HG03159 (cell line): ENCODE results near the gene PDE8A.
"Not testable (repeated sequence)": the region's sequence is repeated elsewhere in the genome, so short reads cannot be mapped to it uniquely, and the experiment has no call there.

Source experiments
- ATAC-seq: cut with Tn5 transposase; IDR thresholded peaks from one replicate; pipeline ENCODE4 v1.9.1; 2021; ENCODE audit warnings: mild to moderate bottlenecking, moderate library complexity; ENCODE audit not compliant: unreplicated experiment

Gene PDE8A

DNA sequence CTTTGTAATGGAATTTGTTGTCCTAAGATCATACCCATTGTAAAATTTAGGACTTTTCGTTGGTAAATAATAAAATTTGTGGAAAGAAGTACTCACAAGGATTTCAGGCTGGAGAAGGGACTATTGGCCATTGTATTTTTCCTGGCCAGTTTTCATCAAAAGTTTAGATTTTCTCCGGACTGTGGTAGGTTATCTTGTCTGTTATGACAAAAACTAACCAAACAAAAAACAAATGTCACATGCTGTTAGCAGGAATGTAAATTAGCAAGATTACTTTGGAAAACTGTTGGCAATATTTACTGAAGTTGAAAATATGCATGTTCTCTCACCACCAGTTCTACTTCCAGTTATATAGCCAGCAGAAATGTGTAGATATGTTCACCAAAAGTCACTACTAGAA, 27.8 kb downstream of the PDE8A start:
- ATAC-seq = no peak

DNA sequence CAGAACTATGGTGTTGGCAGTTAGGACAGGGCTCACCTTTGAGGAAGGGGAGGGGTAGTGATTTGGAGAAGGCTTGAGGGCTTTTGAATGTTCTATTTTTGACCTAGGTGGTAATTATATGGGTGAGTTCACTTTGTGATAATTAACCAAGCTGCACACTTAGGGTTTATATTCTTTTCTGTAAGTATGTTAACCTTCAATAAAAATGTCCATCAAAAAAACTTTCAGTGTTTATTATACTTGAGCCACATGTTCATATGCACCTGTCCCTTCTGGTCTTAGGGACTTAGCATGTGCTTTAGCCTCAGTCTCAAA, 28.4 kb downstream of the PDE8A start:
- no peak for ATAC-seq

DNA sequence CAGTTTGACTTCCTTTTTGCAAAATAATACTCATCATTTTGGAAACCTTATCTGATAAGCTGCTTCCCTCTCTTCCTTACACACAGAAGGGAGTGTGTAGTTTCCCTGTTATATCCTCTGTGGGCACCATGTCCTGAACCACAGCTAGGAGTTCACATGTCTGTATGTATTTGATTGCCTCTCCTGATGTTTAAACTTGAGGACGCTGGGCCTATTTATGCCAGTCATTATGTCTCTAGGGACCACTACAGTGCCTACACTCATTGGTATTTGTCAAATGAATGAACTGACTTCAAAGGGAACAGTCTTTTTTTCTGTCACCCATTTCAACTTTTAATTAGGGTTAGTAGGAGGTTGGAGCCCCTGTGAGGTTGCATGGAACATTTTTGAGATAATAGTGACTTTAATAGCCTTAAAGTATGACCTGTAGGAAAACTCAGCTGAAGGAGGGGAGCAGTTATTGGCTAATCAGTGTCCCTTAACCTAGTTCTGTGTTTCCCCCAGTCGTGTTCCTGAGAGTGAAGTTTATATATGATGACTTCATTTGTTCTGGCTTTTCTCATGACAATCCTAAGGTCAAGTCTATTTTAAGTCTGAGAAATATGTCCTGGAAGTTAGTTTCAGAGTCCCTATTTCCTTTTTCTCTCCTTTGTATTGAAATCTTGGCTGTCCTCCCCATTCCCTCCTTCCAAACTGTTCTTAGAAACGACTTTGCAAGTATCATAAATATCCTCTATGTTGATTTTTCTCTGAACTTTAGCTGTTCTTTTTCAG, 28.9 kb downstream of the PDE8A start:
- no peak for ATAC-seq

DNA sequence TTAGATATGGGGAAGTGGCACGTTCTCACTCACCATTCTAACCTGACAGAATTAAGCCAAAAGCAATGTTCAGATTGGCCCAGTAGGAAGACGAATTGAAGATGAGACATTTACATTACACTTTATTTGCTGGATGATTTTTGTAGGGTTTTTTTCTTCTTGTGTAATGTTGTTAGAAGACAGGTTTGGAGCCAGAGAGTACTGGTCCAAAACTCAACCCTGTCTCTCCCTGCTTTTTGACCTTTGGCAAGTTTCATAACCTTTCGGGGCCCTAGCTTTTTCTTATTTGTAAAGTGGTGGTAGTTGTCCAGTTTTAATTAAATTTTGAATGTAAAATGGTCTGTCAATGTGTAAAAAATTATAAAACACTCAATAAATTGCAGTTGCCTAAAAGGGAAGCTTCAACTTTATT, 29.5 kb downstream of the PDE8A start:
- no peak for ATAC-seq

DNA sequence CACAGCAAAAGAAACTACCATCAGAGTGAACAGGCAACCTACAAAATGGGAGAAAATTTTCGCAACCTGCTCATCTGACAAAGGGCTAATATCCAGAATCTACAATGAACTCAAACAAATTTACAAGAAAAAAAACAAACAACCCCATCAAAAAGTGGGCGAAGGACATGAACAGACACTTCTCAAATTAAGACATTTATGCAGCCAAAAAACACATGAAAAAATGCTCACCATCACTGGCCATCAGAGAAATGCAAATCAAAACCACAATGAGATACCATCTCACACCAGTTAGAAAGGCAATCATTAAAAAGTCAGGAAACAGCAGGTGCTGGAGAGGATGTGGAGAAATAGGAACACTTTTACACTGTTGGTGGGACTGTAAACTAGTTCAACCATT, 30.1 kb downstream of the PDE8A start:
- ATAC-seq = not testable (repeated sequence)

DNA sequence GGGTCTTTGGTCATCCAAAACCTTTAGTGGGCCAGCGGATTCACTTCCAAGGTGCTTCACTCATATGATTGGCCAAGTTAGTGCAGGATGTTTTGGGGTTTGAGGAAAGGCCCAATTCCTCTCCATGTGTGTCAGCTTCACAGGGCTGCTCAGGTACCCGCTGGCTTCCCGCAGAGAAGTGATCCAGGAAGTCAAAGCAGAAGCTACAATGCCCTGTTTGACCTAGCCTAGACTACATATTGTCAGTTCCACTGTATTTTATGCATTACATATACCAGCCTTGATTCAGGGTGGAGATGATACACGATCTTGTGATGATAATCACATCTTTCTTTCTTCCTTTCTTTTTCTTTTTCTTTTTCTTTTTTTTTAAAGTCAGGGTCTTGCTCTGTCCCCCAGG, 32.1 kb downstream of the PDE8A start:
- no peak for ATAC-seq

DNA sequence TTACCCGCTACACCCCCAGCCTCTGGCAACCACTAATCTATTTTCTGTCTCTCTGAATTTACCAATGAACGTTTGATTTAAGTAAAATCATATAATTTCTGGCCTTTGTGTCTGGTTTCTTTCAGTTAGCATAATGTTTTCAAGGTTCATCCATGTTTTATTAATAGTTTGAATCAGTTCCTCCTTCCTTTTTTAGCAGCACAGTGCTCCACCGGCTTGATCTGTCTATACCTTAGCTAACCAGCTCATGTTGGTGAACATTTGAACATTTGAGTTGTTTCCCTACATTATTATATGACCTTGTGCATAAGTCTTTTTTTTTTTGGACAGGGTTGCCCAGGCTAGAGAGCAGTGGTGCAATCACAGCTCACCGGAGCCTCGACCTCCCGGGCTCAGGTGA, 33.3 kb downstream of the PDE8A start:
- ATAC-seq = no peak

DNA sequence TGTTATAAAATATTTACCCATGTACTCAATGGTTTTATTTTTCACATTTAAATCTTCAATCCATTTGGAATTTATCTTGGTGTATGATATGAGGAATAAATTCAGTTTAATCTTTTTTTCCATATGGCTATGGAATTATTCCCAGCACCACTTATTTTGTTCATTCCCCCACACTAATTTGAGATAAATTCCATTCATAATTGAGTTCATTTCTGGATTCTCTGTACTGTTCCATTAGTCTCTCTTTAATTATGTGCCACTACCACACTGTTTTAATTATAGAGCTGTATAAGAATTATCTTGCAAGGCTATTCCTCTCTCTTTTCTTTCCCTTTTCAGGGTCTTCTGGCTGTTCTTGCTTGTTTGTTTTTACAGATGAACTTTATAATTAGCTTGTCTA, 34.6 kb downstream of the PDE8A start:
- no peak for ATAC-seq

DNA sequence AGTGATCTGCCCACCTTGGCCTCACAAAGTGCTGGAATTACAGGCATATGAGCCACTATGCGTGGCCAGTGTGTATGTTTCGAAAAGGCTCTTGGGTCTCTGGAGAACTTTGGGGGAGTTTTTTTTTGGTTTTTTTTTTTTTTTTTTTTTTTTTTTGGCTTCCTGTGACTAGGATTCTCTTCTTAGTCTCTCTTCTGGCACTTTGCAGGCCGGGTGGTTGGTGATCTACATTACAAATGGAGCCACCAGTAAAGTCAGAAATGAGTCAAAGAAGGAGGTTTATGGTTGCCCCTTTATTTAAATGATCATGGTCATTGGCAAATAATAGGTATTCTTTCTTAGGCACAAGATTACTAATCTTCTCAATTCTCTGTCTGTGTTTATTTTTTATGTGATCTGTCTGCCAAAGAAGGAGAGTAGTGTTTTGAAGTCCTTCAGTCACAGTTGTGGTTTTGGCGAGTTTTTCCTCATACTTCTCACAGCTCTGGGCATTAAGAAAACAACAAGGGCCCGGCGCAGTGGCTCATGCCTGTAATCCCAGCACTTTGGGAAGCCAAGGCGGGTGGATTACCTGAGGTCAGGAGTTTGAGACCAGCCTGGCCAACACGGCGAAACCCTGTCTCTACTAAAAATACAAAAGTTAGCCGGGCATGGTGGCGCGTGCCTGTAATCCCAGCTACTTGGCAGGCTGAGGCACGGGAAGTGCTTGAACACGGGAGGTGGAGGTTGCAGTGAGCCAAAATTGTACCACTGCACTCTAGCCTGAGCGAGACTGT, 38.3 kb downstream of the PDE8A start:
- no peak for ATAC-seq

DNA sequence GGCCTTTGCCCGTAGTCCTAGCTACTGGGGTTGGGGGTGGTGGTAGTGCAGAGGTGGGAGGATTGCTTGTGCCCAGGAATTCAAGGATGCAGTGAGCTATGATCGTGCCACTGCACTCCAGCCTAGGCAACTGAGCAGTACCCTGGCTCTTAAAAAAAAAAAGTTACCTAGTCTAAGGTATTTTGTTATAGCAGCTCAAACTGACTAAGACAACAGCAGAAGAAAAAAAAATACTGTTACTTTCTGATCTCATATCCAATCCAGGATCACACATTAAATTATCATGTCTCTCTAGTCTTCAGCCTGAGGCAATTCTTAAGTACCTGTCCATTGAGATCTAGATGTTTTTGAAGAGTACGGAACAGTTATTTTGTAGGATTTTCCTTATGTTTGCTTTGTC, 39.8 kb downstream of the PDE8A start:
- no peak for ATAC-seq

DNA sequence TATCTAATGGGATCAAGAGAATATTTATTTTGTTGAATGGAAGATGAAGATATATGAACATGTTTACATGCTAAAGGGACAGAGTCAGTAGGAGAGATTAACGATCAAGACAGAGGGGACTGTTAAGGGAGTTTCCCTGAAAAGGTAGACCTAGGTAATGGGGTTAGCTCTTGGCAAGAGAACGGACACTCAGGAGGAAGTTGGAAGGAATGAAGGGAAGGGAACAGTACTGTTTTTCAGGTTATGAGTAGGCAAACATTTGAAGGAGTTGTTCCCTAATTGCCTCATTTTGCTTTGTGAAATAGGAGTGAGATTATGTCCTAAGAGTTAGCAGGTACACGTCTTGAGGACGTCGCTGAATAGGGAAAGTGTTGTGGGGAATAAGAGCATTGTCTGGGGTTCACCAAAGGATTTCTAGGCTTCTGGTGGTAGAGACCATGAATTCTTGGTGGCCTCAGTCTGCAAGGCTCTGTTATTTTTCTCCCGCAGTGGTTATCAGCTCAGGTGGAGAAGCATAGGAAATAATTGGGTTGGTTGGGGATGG, 41.3 kb downstream of the PDE8A start:
- no peak for ATAC-seq

DNA sequence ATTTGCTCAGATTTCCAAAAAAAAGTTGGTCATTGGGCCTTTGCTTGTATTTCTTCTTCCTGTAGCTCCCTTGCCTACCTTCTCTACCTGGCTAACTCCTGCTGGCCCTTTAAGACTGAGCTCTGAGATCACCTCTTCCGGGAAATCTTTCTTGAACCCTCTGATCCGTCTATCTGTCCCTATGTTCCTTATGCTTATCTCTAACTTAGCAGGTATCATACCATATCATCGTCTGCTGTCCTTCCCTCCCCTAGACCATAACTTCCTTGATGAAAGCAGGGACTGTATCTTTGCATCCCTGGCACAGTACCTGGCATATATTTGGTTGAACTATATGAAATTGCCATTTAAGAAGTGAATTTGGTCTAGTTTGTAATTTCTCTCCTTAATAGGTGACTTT, 42.3 kb downstream of the PDE8A start:
- ATAC-seq = no peak

DNA sequence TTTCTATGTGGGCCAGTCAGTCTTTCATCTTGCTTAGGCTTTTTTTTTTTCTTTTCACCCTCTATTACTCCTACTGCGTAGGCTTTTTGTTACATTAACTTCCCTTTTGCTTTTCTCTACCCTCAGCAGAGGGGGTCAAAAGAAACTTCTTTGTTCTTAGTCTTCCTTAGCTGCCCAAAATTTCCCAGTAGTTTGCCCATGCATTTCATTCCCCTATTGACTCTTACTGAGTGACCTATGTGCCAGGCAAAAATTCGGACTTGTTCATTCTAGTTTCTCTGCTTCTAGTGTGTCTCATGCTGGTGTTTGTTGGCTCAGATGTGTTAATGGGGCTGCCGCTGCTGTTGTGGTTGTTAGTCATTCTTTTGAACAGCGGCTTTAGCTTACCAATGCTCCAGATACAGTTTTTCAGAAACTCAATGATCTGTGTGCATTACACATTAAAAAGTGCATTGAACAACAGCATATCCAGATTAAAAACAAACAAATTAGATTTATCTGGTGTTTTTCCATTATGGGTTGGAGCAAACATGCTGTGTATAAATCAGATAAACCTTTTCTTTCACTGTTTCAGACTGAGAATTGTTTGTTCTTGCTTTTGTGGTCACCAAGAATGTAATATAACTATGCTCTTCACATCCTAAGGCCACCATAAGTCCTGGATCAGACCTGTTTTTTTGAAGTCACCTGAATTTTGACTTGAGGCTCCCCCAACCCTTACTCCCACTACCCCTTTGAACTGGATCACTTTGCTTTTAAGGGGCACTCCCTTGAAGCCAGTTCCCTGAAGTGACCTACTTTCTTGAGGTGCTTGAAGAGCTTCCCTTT, 43.1 kb downstream of the PDE8A start:
- ATAC-seq = no peak

DNA sequence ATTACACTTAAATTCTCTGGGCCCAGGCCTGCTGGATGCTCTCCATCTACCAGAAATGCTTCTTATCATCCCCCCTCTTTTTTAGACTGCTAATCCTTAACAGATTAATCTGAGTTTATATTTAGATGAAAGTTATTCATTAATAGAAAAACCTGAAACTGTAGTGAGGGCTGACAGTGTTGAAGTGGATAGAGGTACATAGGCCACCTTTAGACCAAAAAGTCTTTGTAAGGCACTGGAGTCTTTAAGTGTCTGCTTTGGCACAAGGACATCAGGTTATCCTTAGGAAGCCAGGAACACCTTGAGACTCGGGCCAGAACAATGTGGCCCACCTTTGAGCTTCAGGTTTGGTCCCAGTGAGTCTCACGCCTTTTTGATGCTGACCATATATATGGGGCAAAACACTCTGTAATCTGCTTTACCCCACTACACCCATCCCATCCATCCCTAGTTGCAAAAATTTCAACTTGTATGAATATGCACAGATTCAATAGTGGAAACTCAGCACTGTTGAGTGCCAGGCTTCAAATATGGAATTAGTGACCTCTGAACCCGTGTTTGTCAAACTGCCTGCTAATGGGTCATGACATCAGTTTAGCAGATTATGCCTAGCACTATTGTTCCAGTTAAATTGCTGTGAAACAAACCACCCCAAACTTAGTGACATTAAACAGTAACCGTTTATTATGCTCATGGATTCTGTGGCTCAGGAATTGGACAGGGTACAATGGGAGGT, 44.0 kb downstream of the PDE8A start:
- ATAC-seq = no peak

DNA sequence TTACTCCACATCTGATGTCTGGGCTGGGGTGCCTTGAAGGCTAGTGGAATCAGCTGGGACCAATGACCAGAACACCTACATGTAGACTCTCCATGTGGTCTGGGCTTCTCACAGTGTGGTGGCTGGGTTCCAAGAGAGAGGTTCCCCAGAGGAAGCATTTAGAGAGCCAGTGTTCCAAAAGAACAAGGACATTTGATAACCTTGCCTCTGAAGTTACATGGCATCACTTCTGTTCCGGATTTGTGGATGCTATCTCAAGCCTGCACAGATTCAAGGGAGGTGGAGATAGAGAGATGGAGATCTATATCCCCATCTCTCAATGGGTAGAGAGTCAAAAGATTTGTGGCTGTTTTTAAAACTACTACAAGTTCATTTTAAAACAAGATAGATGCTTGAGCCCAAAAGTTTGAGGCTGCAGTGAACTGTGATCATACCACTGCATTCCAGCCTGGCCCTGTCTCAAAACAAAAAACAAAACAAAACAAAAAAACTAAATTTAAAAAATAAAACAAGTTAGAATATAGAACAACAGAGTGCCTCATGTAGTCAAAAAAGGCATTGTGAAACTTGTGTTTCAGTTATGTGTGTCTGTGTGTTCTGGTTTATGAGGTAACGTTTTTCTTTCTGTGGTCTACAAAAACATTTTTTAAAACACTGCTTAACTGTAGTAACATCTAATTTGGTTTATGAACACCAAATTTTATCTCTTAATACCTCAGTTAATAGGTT, 44.8 kb downstream of the PDE8A start:
- no peak for ATAC-seq

DNA sequence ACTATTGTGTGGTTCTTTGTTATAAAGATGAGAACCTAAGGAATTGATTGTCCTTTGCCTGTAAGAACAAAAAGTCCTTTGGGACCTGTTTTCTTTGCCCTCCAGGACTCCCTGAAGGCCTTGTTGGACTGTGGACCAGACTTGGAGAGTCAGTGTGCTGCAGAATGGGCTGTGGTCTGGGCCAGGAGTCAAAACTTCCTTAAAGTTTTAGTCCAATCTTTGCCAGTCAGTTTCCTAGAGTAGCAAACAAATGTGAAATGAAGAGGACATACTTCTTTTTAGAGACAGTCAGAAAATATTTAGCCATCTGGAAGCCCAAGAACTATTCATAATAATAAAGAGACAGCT, 45.4 kb downstream of the PDE8A start:
- ATAC-seq = no peak

DNA sequence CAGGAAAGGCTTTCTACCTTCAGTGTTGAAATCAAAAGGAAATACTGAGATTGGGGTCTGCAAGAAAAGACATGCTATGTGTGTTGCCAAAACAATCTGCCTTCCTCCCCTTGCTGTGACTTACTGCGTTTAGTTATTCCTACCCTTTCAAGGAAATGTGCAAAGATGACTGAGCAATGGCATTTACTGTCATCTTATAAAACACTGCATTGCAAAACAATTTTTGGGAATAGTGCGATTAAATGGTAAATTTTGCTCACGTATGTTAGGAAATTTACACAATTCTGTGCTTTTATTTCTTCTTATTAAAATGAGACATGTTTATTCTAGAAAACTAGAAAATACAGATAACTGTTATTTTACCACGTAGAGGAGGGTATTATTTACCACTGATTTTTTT, 45.8 kb downstream of the PDE8A start:
- ATAC-seq = no peak

DNA sequence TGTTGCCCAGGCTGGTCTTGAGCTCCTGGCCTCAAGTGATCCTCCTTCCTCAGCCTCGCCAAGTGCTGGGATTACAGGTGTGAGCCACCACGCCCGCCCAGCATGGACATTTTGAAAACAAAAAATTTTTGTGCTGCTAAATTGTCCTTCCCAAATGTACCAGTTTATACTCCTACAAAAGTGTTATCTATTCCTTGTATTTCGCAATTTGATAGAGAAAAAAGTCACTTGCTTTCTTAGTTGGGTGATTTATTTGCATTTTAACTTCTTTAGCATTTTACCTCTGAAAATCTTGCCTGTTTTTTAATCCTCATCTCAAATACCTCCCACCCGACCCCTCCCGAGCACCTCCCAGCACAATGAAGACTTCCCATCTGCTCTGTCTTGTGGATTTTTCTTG, 46.8 kb downstream of the PDE8A start:
- ATAC-seq = no peak

DNA sequence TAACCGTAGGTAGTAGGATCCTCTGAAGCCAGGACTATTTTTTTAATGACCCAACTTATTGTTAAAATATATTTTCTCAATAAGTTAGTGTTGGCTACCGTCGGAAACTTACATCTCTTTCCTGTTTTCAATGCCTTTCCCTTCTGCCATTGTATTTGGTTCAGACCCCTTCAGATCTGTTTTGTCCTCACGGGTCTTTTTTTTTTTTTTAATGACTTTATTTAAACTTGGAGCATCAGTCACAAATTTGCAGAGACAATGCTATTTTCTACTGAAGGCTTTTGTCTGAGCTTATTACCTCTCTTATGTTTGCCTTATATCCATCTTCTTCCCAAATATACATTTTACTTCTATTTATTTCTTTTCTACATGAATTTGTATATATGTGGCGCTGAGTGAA, 47.6 kb downstream of the PDE8A start:
- ATAC-seq = no peak

DNA sequence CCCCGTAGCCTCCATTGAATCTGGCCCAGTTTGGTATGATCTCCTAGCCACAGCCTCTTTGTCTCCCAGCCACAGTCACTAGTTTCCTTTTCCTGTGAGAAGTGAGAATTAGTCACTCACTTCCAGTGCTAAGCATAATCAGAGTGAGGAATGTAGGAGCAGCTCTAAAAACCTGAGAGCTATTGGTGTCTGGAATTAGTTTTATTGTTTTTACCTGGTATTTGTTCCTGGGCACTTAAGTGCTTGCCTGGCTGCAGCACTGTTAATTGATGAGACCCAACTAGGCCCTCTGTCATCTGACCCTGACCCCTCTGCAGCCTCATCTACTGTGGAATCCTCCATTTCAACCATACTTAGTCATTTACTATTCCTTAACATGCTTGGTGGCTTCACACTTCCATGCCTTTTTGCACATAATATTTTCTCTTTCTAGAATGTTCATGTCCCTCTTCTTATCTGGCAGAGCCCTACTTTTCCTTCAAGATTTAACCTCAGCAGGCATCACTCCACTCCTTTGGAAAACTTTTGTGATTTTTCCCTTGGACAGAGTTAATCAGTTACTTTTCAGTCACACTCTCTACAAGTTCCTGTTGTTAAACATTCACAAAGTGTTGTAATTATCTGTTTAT, 48.8 kb downstream of the PDE8A start:
- ATAC-seq = no peak
